Sigmoid colon (tissue), 4 donors: ENCODE measurements around the gene CXorf58.

Experiments
- EP300 ChIP-seq, 4 donors: sonication (generic); formaldehyde crosslinking; IDR thresholded peaks; one replicate each; pipeline ENCODE4 v1.6.1; 2017; ENCODE audit warnings: antibody characterized with exemption in 4 of 4
- TF ChIP-seq, protein P1 (sequence below), 4 experiments: fragments of 450-650 bp in 3 of 4; fragments of 200-600 bp in 1 of 4; IDR thresholded peaks; one replicate each; pipeline ENCODE4 v1.5.1; 2016 to 2019; ENCODE audit warnings: antibody characterized with exemption in 4 of 4, mild to moderate bottlenecking in 3 of 4, moderate library complexity in 2 of 4

DNA sequence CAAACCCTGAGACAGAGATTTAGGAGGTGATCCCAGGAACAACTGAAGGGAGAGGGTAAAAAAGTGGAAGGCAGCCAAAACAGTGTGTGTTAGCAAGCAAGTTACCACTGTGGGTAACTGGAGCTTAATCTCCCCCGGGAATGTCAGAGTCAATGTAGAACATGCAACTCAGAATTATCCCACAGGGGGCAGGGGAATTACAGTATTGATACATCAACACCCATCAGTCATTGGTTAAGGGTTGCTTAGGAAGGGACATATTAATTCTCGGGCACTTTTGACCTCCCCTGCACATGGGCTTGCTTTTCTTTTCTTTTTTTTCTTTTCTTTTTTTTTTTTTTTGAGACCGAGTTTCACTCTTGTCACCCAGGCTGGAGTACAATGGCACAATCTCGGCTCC is 29.3 kb downstream of the CXorf58 start:
- TF ChIP-seq, protein P1, sequence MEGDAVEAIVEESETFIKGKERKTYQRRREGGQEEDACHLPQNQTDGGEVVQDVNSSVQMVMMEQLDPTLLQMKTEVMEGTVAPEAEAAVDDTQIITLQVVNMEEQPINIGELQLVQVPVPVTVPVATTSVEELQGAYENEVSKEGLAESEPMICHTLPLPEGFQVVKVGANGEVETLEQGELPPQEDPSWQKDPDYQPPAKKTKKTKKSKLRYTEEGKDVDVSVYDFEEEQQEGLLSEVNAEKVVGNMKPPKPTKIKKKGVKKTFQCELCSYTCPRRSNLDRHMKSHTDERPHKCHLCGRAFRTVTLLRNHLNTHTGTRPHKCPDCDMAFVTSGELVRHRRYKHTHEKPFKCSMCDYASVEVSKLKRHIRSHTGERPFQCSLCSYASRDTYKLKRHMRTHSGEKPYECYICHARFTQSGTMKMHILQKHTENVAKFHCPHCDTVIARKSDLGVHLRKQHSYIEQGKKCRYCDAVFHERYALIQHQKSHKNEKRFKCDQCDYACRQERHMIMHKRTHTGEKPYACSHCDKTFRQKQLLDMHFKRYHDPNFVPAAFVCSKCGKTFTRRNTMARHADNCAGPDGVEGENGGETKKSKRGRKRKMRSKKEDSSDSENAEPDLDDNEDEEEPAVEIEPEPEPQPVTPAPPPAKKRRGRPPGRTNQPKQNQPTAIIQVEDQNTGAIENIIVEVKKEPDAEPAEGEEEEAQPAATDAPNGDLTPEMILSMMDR (IDR thresholded peaks at IDR 0.05): no peak
- TF ChIP-seq EP300 (IDR thresholded peaks at IDR 0.05): no peak
